Loucy (cell line): ENCODE data around the gene AGTR1.

Experiments
- H2AFZ ChIP-seq: fragments of 200-600 bp; sonication (generic); 2 replicates; pipeline ENCODE4 v1.6.0; 2016; ENCODE audit warnings: antibody characterized with exemption, mild to moderate bottlenecking, low read length, moderate library complexity
- H3F3A ChIP-seq: fragments of 200-600 bp; 2 replicates; pipeline ENCODE4 v1.6.0; 2016; ENCODE audit warnings: antibody characterized with exemption, low read depth, mild to moderate bottlenecking
- H3K27me3 ChIP-seq: fragments of 200-600 bp; sonication (generic); 2 replicates; pipeline ENCODE4 v1.6.1; 2014; ENCODE audit warnings: low read length, mild to moderate bottlenecking; ENCODE audit not compliant: insufficient read depth, poor library complexity, severe bottlenecking
- H3K36me3 ChIP-seq: fragments of 200-600 bp; sonication (generic); 2 replicates; pipeline ENCODE4 v1.6.1; 2016; ENCODE audit warnings: low read length; ENCODE audit not compliant: insufficient read depth
- H3K4me1 ChIP-seq: fragments of 200-600 bp; sonication (generic); 2 replicates; pipeline ENCODE4 v1.5.1; 2014; ENCODE audit warnings: low read length, mild to moderate bottlenecking; ENCODE audit not compliant: insufficient read depth, poor library complexity, severe bottlenecking
- H3K4me2 ChIP-seq: fragments of 200-600 bp; sonication (generic); 2 replicates; pipeline ENCODE4 v1.6.0; 2014; ENCODE audit warnings: antibody characterized with exemption, low read length, low read depth, mild to moderate bottlenecking; ENCODE audit not compliant: poor library complexity, severe bottlenecking
- H3K4me3 ChIP-seq: fragments of 200-600 bp; sonication (generic); 2 replicates; pipeline ENCODE4 v1.5.1; 2014; ENCODE audit warnings: low read length, mild to moderate bottlenecking, mixed read lengths; ENCODE audit not compliant: poor library complexity, severe bottlenecking
- H3K79me2 ChIP-seq: fragments of 200-600 bp; sonication (generic); 2 replicates; pipeline ENCODE4 v1.6.1; 2014; ENCODE audit warnings: low read length; ENCODE audit not compliant: insufficient read depth
- H3K9ac ChIP-seq: fragments of 200-600 bp; sonication (generic); 2 replicates; pipeline ENCODE4 v1.6.0; 2014; ENCODE audit warnings: mild to moderate bottlenecking, low read depth, low read length, moderate library complexity; ENCODE audit not compliant: poor library complexity, severe bottlenecking
- H3K9me2 ChIP-seq: fragments of 200-600 bp; sonication (generic); replicated peaks from 2 replicates; pipeline ENCODE4 v1.6.1; 2016; ENCODE audit warnings: low read depth, low read length, mixed read lengths
- H3K9me3 ChIP-seq: fragments of 200-600 bp; sonication (generic); 2 replicates; pipeline ENCODE4 v1.6.1; 2014; ENCODE audit warnings: mild to moderate bottlenecking, antibody characterized with exemption, low read length, low read depth; ENCODE audit not compliant: insufficient read depth
- H4K20me1 ChIP-seq: fragments of 200-600 bp; sonication (generic); 2 replicates; pipeline ENCODE4 v1.6.0; 2014; ENCODE audit warnings: antibody characterized with exemption, low read length, mild to moderate bottlenecking; ENCODE audit not compliant: insufficient read depth, poor library complexity, severe bottlenecking
- CTCF ChIP-seq: fragments of 200-600 bp; sonication (generic); conservative IDR thresholded peaks from 2 replicates; pipeline ENCODE4 v1.5.1; 2014; ENCODE audit warnings: mild to moderate bottlenecking, antibody characterized with exemption, low read length
- EZH2phosphoT487 ChIP-seq: fragments of 200-600 bp; IDR thresholded peaks from 2 replicates; pipeline ENCODE4 v1.6.1; 2018; ENCODE audit warnings: antibody characterized with exemption, mild to moderate bottlenecking, moderate library complexity, borderline replicate concordance

Gene AGTR1

GRCh38 chr3:148697306-148698189, at the start of gene AGTR1:
Gene AGTR1 (plus strand): TSS chr3:148697903. CDS start chr3:148741036, 43,133 bp downstream.
- Histone ChIP-seq H3K4me1 (no peaks in the 10 kb centered on the region), H2AFZ (no peak within 1 kb of the TSS), H3K79me2 (no peaks in the 10 kb centered on the region), H4K20me1 (no peaks in the 10 kb centered on the region), H3F3A (no peaks in the 10 kb centered on the region), H3K9me2 (no peaks in the 10 kb centered on the region), H3K4me2 (no peak within 1 kb of the TSS), H3K9me3 (no peaks in the 10 kb centered on the region), H3K4me3 (no peak within 1 kb of the TSS), H3K36me3 (no peaks in the 10 kb centered on the region), H3K9ac (no peak within 1 kb of the TSS), H3K27me3 (no peaks in the 10 kb centered on the region)
- no peak for TF ChIP-seq CTCF
- no peak for TF ChIP-seq EZH2phosphoT487

GRCh38 chr3:148648685-148649352, 48.9 kb upstream of the AGTR1 start:
- no peaks in the 10 kb centered on the region for H3K36me3 ChIP-seq
- no peaks in the 10 kb centered on the region for H3K9me2 ChIP-seq
- H2AFZ ChIP-seq = no peak overlapping the region
- H3K4me1 ChIP-seq = no peaks in the 10 kb centered on the region
- H3K4me2 ChIP-seq = no peak overlapping the region
- H3K79me2 ChIP-seq = no peaks in the 10 kb centered on the region
- TF ChIP-seq CTCF (no peak), EZH2phosphoT487 (no peak)
- H3K4me3 ChIP-seq = no peak overlapping the region
- H3K9me3 ChIP-seq = no peaks in the 10 kb centered on the region
- H4K20me1 ChIP-seq = no peaks in the 10 kb centered on the region
- H3K9ac ChIP-seq = no peak overlapping the region
- H3F3A ChIP-seq = no peaks in the 10 kb centered on the region
- H3K27me3 ChIP-seq = no peaks in the 10 kb centered on the region

GRCh38 chr3:148651549-148651948, 46.2 kb upstream of the AGTR1 start:
- Histone ChIP-seq H3K27me3 (no peaks in the 10 kb centered on the region), H3K4me1 (no peaks in the 10 kb centered on the region), H3K9me3 (no peaks in the 10 kb centered on the region), H2AFZ (no peak overlapping the region), H3F3A (no peaks in the 10 kb centered on the region), H3K79me2 (no peaks in the 10 kb centered on the region), H3K9ac (no peak overlapping the region), H3K4me2 (no peak overlapping the region), H3K9me2 (no peaks in the 10 kb centered on the region), H3K4me3 (no peak overlapping the region), H3K36me3 (no peaks in the 10 kb centered on the region), H4K20me1 (no peaks in the 10 kb centered on the region)
- TF ChIP-seq CTCF = no peak
- TF ChIP-seq EZH2phosphoT487 = no peak
